Measurements from ENCODE around the gene ANK3.

ANK3 gene

GRCh38 chr10:59977486-59977885, 412.2 kb downstream of the ANK3 start:
- DNase-seq (ENCODE audit: low spot score): no peak

- no peak for DNase-seq (ENCODE audit: low spot score)
Measured at GRCh38 chr10:59976909-59977308, 412.8 kb downstream of the ANK3 start.

Measured in activated CD4-positive, alpha-beta T cell treated with anti-CD3 and anti-CD28 coated beads, Interleukin-2, Interleukin-4, amounts not matched to agents 100 ng/mL and 50 ng/mL, durations not matched to agents 16 hours and 8 hours (primary cell).